ENCODE data around the gene POLRMT.

The POLRMT gene

GRCh38 chr19:644363-644762 lies 11.0 kb upstream of the POLRMT start:
- no peak for TF ChIP-seq CTCF (conservative IDR thresholded peaks at IDR 0.05)
- H3K27ac ChIP-seq, result no peak overlapping the region

DNA sequence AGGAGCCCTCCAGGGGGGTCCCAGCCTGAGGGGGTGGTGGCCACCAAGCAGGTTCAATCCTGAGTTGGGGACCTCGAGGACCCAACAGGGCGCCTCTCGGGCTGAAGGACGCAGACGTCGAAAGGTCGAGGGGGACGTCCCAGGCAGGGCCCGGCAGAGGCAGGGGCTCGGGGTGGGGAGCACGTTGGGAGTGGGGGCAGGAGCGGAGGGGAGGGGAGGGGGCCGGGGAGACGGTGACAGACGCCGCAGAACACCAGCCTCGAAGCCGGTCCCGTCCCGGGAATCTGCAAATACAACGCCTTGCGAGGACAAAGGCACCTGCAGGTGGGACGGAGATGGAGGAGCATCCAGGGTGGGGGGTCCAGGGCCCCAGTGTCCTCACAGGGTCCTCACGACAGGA lies 10.4 kb upstream of the POLRMT start:
- H3K27ac ChIP-seq, result no peak overlapping the region
- no peak for TF ChIP-seq CTCF (conservative IDR thresholded peaks at IDR 0.05)

DNA sequence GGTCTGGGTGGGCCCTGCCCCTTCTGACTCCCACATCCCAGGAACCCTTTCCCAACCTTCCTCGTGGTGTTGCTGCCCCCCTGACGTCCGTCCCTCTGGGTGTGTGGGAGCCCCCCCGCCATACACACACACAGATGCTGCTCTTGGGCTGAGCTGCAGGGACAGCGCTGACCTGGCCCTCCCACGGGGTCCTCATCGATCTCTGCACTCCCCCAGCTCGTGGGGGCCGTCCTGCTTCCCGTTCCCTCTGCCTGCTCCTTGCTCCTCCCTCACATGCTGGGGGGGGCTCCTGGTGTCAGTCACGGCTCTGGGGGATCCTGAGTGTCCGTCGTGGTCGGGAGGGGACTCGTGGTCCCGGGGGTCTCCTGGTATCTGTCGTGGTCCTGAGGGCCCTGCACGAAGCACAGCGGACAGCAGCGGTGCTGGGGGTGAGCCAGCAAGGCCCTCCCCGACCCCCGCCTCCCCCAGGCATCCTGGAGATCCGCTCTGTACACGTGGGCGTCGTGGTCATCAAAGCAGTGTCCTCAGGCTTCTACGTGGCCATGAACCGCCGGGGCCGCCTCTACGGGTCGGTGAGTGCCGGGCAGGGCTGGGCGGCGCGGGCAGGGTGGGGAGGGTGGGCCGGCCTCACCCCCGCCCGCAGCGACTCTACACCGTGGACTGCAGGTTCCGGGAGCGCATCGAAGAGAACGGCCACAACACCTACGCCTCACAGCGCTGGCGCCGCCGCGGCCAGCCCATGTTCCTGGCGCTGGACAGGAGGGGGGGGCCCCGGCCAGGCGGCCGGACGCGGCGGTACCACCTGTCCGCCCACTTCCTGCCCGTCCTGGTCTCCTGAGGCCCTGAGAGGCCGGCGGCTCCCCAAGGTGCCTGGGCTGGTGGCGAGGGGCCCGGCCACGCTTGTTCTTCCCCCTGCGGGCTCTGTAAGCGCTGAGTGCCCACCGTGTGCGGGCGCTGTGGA lies 9.7 kb upstream of the POLRMT start:
- H3K27ac ChIP-seq, result no peak overlapping the region
- no peak for TF ChIP-seq CTCF (conservative IDR thresholded peaks at IDR 0.05)

GRCh38 chr19:641702-642101 lies 8.4 kb upstream of the POLRMT start:
- no peak for TF ChIP-seq CTCF (conservative IDR thresholded peaks at IDR 0.05)
- H3K27ac ChIP-seq, result no peak overlapping the region

- TF ChIP-seq CTCF (conservative IDR thresholded peaks at IDR 0.05), result no peak
- no peak overlapping the region for H3K27ac ChIP-seq
Measured at GRCh38 chr19:640606-641189, 7.4 kb upstream of the POLRMT start.

GRCh38 chr19:640161-640558 lies 6.8 kb upstream of the POLRMT start:
- H3K27ac ChIP-seq, result peak overlapping the region; percentile 23; the same call in 1 of the 2 replicates
- TF ChIP-seq CTCF (conservative IDR thresholded peaks at IDR 0.05), result no peak

- peak within 1 kb of the TSS; percentile 23; the same call in 1 of the 2 replicates for H3K27ac ChIP-seq
- TF ChIP-seq CTCF (conservative IDR thresholded peaks at IDR 0.05), result no peak
Measured at GRCh38 chr19:639253-640160, 6.2 kb upstream of the POLRMT start, which contains the start of gene FGF22. TSS of gene FGF22 (plus strand) at chr19:639879. CDS start at chr19:639926, 47 bp downstream.
